Common myeloid progenitor, CD34-positive (primary cell): ENCODE measurements around the gene MGAM2.
A peak's percentile ranks its signal among the peaks of the same experiment; 100 is the strongest.

ENCODE experiments used
- CTCF ChIA-PET: fragments of 350-600 bp; sonication (Branson Sonifier 250); formaldehyde crosslinking; loops from one replicate; lab custom pipeline; 2021; ENCODE audit warnings: antibody characterized with exemption; lab: Charles Lee
- POLR2A ChIA-PET: fragments of 350-600 bp; sonication (Branson Sonifier 250); formaldehyde crosslinking; loops from one replicate; lab custom pipeline; 2021; ENCODE audit warnings: antibody characterized with exemption; lab: Charles Lee
- DNase-seq, 3 donors: peaks; one replicate each; pipeline versions ENCODE4 v3.0.0 to v3.0.0-alpha.2; 2013
- H3K27ac ChIP-seq, 2 experiments: 1 replicate in 1 of 2; 2 replicates in 1 of 2; pipeline ENCODE4 v1.7.0; 2013; ENCODE audit warnings: inconsistent platforms in 2 of 2, low read length in 2 of 2, mild to moderate bottlenecking in 2 of 2, low read depth in 1 of 2, moderate library complexity in 1 of 2; ENCODE audit not compliant: severe bottlenecking in 2 of 2, insufficient read depth in 1 of 2, poor library complexity in 1 of 2
- H3K27me3 ChIP-seq, 5 experiments: replicated peaks in 2 of 5; 1 replicate in 3 of 5; 2 replicates in 2 of 5; pipeline versions ENCODE4 v1.6.1 to v1.7.0; 2013; ENCODE audit warnings: low read length in 4 of 5, mild to moderate bottlenecking in 2 of 5, moderate library complexity in 2 of 5, inconsistent platforms in 1 of 5; ENCODE audit not compliant: insufficient read depth in 5 of 5, control insufficient read depth in 4 of 5
- H3K36me3 ChIP-seq, 4 experiments: 1 replicate in 2 of 4; 2 replicates in 2 of 4; pipeline versions ENCODE4 v1.6.1 to v1.7.0; 2013; ENCODE audit warnings: low read length in 3 of 4, control low read depth in 1 of 4, mild to moderate bottlenecking in 1 of 4; ENCODE audit not compliant: control insufficient read depth in 4 of 4, insufficient read depth in 4 of 4
- H3K4me1 ChIP-seq, 4 experiments: 1 replicate in 3 of 4; 2 replicates in 1 of 4; pipeline versions ENCODE4 v1.6.1 to v1.7.1; 2013; ENCODE audit warnings: low read length in 3 of 4, mild to moderate bottlenecking in 3 of 4, control low read depth in 1 of 4, inconsistent platforms in 1 of 4, moderate library complexity in 1 of 4; ENCODE audit not compliant: control insufficient read depth in 4 of 4, insufficient read depth in 4 of 4; ENCODE audit errors: control extremely low read depth in 1 of 4
- H3K4me3 ChIP-seq, 7 experiments: 1 replicate in 4 of 7; 2 replicates in 3 of 7; pipeline versions ENCODE4 v1.5.1 to v1.7.0; 2013; ENCODE audit warnings: mild to moderate bottlenecking in 7 of 7, low read length in 6 of 7, moderate library complexity in 6 of 7, inconsistent platforms in 2 of 7, low read depth in 2 of 7, control low read depth in 1 of 7; ENCODE audit not compliant: insufficient read depth in 4 of 7, control insufficient read depth in 1 of 7; ENCODE audit errors: extremely low read depth in 1 of 7
- H3K9me3 ChIP-seq, 5 experiments: 1 replicate in 4 of 5; 2 replicates in 1 of 5; pipeline versions ENCODE4 v1.6.1 to v1.7.1; 2013; ENCODE audit warnings: low read length in 4 of 5, mild to moderate bottlenecking in 2 of 5, inconsistent platforms in 1 of 5, low read depth in 1 of 5, moderate library complexity in 1 of 5; ENCODE audit not compliant: control insufficient read depth in 4 of 5, insufficient read depth in 2 of 5; ENCODE audit errors: control extremely low read depth in 1 of 5
- WGBS: methylation state at CpG from one replicate; pipeline ENCODE4 v1.1.5; 2013; ENCODE audit not compliant: insufficient coverage; 5-methylcytosine and 5-hydroxymethylcytosine counted together

Gene MGAM2

DNA sequence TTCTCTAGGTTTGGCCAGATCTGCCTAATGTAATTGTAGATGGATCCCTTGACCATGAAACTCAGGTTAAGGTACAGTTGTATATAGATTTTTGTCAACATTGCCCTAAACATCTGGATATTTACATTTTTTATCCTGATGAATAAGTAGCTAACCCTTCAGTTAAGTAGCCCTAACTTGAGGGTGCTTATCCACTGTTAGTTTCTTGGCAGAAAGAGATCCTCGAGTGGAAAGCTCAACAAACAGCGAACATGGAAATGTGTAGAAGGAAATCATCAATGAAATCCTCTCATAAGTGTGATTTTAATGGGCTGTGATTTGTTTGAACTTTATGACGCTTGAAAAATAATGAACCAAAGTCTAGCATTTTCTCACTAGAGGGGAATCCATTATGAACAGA is 73.6 kb downstream of the MGAM2 start:
- POLR2A ChIA-PET: no interaction called here
- peaks cover 0 to 2% (median 0%) of the 10 kb centered on the region in 5 experiments for H3K27me3 ChIP-seq
- H3K9me3 ChIP-seq: no peaks in the 10 kb centered on the region
- peaks cover 0 to 15% (median 5%) of the 10 kb centered on the region in 4 experiments for H3K4me1 ChIP-seq
- H3K36me3 ChIP-seq: no peaks in the 10 kb centered on the region
- H3K4me3 ChIP-seq: no peak overlapping the region
- H3K27ac ChIP-seq: no peak overlapping the region
- DNase-seq: no peak
- CTCF ChIA-PET: interaction anchor here (0.6 to 3.7 kb wide), 3 partner anchors 30 to 638 kb away, joined by 3 to 19 read pairs (median 3); no protein-coding TSS in a partner anchor
- 98% methylated on average over 3 of the region's 3 CpGs for WGBS

DNA sequence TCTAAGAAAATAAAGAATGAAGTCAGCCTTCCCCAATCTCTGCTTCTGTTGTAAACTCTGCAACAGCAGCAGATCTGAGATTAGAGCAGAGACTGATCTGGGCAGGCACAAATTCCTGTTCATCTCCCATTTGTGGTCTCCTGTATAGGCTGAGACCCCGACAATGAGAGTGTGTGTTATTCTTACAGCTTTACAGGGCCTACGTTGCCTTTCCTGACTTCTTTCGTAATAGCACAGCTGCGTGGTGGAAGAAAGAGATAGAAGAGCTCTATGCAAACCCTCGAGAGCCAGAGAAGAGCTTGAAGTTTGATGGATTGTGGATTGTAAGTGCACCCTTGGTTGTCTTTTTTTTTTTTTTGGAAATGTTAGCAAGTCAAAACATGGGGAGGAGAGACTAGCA is 74.3 kb downstream of the MGAM2 start:
- ChIA-PET CTCF (interaction anchor here (0.8 to 3.7 kb wide), 5 partner anchors 17 to 429 kb away, joined by 3 to 19 read pairs (median 5); no protein-coding TSS in a partner anchor), POLR2A (interaction anchor here (0.6 kb wide), 1 partner anchor 1132 kb away, joined by 4 read pairs; no protein-coding TSS in a partner anchor)
- peak in 1 of 3 donors; percentile 8 for DNase-seq

DNA sequence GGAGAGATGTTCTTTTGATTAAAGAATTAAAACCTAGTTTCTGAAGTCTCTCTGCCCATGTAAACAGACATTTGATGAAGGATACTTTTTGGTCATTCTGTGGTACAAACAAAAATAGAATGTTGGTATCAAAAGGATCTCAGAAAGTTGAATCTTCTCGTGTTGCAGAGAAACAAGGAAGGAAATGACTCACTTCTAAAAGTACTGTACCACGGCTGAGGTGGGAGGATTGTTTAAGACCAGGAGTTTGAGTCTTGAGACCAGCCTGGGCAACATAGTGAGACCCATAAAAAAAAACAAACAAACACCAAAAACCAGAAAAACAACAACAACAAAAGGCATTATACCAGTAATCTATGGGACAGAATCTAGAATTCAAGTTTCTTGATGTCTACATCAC is 76.6 kb downstream of the MGAM2 start:
- CTCF ChIA-PET: no interaction called here
- Histone ChIP-seq H3K4me3 (no peak overlapping the region), H3K4me1 (peaks cover 0 to 15% (median 5%) of the 10 kb centered on the region in 4 experiments), H3K27me3 (peaks cover 0 to 2% (median 1%) of the 10 kb centered on the region in 5 experiments), H3K27ac (no peak overlapping the region), H3K9me3 (peaks cover 0 to 3% (median 0%) of the 10 kb centered on the region in 5 experiments), H3K36me3 (no peaks in the 10 kb centered on the region)
- POLR2A ChIA-PET: no interaction called here
- DNase-seq: peak; percentile 28 to 84 (median 64)
- 0% methylated on average over 2 of the region's 2 CpGs for whole genome bisulfite sequencing

More for the DNA sequence above, 74.3 kb downstream of the MGAM2 start:
- H3K9me3 ChIP-seq: no peaks in the 10 kb centered on the region
- H3K27ac ChIP-seq: no peak overlapping the region
- 56% methylated on average over 5 of the region's 5 CpGs for WGBS
- H3K4me3 ChIP-seq: no peak overlapping the region
- no peaks in the 10 kb centered on the region for H3K36me3 ChIP-seq
- H3K4me1 ChIP-seq: peaks cover 0 to 15% (median 5%) of the 10 kb centered on the region in 4 experiments
- H3K27me3 ChIP-seq: peaks cover 0 to 2% (median 0%) of the 10 kb centered on the region in 5 experiments

DNA sequence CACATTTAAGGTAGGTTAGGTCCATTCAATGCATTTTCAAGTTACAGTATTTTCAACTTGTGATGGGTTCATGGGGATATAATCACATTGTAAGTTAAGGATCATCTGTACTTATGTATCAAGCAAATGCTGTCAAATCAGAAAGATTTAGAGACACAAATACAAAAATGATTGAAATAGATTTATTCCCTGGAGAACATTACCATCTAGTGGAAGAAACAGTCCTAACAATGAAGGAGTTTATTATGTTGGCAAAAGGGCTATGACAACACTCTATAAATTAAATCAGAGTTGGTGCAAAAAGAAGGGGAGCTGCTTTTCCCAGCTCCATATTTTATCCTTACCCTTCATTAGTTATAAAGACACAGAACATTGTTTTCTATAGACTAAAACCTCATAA is 77.3 kb downstream of the MGAM2 start:
- peaks cover 0 to 3% (median 0%) of the 10 kb centered on the region in 5 experiments for H3K9me3 ChIP-seq
- DNase-seq: peak; percentile 24 to 54 (median 48)
- ChIA-PET CTCF (interaction anchor here (0.8 to 1.0 kb wide), 2 partner anchors 213 to 214 kb away, joined by 3 to 5 read pairs; no protein-coding TSS in a partner anchor), POLR2A (no interaction called here)
- peaks cover 0 to 15% (median 5%) of the 10 kb centered on the region in 4 experiments for H3K4me1 ChIP-seq
- H3K27ac ChIP-seq: no peak overlapping the region
- H3K4me3 ChIP-seq: no peak overlapping the region
- H3K27me3 ChIP-seq: peaks cover 0 to 5% (median 2%) of the 10 kb centered on the region in 5 experiments
- no peaks in the 10 kb centered on the region for H3K36me3 ChIP-seq

DNA sequence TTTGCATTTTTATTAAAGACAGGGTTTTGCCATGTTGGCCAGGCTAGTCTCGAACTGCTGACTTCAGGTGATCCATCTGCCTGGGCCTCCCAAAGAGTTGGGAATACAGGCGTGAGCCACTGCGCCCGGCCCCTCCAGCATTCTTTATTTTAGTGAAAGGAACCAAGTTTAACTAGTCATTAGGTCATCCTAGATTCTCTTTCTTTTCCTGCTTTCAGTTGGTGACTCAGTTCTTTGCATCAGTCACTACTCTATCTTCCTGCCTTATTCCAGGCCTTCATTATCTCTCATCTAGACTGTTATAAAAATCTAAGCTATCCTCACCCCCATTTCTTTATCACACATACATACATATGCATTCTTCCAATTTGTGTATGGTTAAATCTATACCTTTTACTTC is 82.7 kb downstream of the MGAM2 start:
- ChIA-PET CTCF (no interaction called here), POLR2A (no interaction called here)
- no peaks in the 10 kb centered on the region for H3K4me1 ChIP-seq
- H3K9me3 ChIP-seq: peaks cover 0 to 3% (median 0%) of the 10 kb centered on the region in 5 experiments
- H3K27me3 ChIP-seq: peaks cover 0 to 8% (median 2%) of the 10 kb centered on the region in 5 experiments
- WGBS: 96% methylated on average over 4 of the region's 4 CpGs
- H3K27ac ChIP-seq: no peak overlapping the region
- no peaks in the 10 kb centered on the region for H3K36me3 ChIP-seq
- DNase-seq: no peak
- no peak overlapping the region for H3K4me3 ChIP-seq

DNA sequence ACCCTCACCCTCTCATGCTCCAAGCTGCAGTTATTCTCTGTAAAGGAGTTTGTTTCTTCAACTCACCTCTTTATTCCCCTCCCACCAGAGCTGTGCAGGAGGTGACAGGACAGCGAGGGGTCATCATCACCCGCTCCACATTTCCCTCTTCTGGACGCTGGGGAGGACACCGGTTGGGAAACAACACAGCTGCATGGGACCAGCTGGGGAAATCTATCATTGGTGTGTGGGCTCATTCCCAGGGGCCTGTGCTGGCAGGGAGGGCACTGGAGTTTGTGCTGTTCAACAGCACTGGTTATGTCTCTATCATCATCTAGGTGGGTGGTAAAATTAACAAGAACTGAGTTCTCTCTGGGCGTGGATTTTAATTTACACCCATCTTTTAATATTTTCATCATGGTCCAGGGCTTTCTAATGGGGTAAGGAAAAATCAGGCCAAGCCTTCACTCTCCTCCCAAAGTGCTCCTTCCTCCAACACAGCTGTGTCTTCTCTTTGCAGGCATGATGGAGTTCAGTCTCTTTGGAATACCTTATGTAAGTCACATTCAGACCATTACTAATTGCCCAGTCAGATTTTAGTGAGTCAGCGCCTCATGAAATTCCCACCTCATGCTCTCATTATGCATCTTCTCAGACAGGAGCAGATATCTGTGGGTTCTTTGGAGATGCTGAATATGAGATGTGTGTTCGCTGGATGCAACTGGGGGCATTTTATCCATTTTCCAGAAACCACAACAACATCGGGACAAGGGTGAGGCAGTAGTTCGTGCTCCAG is 84.7 kb downstream of the MGAM2 start:
- WGBS: 86% methylated on average over 4 of the region's 9 CpGs
- Histone ChIP-seq H3K4me1 (no peaks in the 10 kb centered on the region), H3K4me3 (no peak overlapping the region), H3K9me3 (peaks cover 0 to 3% (median 0%) of the 10 kb centered on the region in 5 experiments), H3K36me3 (no peaks in the 10 kb centered on the region), H3K27me3 (peaks cover 0 to 8% (median 2%) of the 10 kb centered on the region in 5 experiments), H3K27ac (no peak overlapping the region)
- POLR2A ChIA-PET: no interaction called here
- CTCF ChIA-PET: interaction anchor here (0.6 kb wide), 1 partner anchor 221 kb away, joined by 3 read pairs; no protein-coding TSS in a partner anchor
- no peak for DNase-seq

DNA sequence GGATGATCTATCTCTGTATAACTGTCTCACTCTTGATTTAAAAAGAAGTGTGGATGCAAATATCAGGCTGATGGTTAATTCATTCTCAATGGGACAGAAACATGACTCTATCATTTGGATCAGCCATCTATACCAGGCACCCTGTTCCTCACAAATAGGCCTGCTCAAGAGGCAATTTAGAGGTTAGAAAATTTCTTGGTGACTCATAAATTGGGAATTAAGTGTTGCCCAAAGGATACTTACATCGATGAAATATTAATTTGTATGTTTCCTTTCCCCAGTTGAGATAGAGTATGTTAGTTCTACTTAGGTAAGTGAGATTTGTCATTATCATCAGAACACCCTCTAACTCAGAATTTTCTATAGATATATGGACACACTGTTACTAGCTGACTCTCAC is 88.7 kb downstream of the MGAM2 start:
- Histone ChIP-seq H3K4me3 (no peak overlapping the region), H3K27ac (no peak overlapping the region), H3K9me3 (no peaks in the 10 kb centered on the region), H3K36me3 (no peaks in the 10 kb centered on the region), H3K27me3 (peaks cover 0 to 4% (median 0%) of the 10 kb centered on the region in 5 experiments), H3K4me1 (no peaks in the 10 kb centered on the region)
- CTCF ChIA-PET: no interaction called here
- WGBS: no CpG with 5 or more reads among the region's 1 CpG
- POLR2A ChIA-PET: no interaction called here
- no peak for DNase-seq
